Neural cell (in vitro differentiated cells): Measurements from ENCODE around the gene GPLD1. TPM values are rescaled to one million over a fixed set of nuclear protein-coding genes. Genes with fewer than 3 reads are reported as not detected.

Experiments used
- H2AFZ ChIP-seq: fragments of 200-600, 300-800 bp; sonication (generic), shearing (Covaris generic); 2 replicates; pipeline ENCODE4 v1.6.0; 2014; ENCODE audit warnings: low read depth, mild to moderate bottlenecking, antibody characterized with exemption, low read length, moderate library complexity
- H3F3A ChIP-seq: fragments of 200-600 bp; shearing (Covaris generic); 2 replicates; pipeline ENCODE4 v1.6.1; 2016; ENCODE audit warnings: mild to moderate bottlenecking, moderate library complexity, mixed read lengths, antibody characterized with exemption, low read length; ENCODE audit not compliant: insufficient read depth, poor library complexity, severe bottlenecking
- H3K27ac ChIP-seq: fragments of 200-600, 300-800 bp; sonication (generic), shearing (Covaris generic); 2 replicates; pipeline ENCODE4 v1.5.1; 2014; ENCODE audit warnings: mild to moderate bottlenecking, low read length, moderate library complexity
- H3K27me3 ChIP-seq: fragments of 300-800, 200-600 bp; sonication (generic), shearing (Covaris generic); 2 replicates; pipeline ENCODE4 v1.6.0; 2014; ENCODE audit warnings: mild to moderate bottlenecking, low read depth, low read length, moderate library complexity; ENCODE audit not compliant: insufficient read depth
- H3K36me3 ChIP-seq: fragments of 300-800, 200-600 bp; sonication (generic), shearing (Covaris generic); 2 replicates; pipeline ENCODE4 v1.5.1; 2014; ENCODE audit warnings: mild to moderate bottlenecking, antibody characterized with exemption, low read length, moderate library complexity; ENCODE audit not compliant: insufficient read depth
- H3K4me2 ChIP-seq: fragments of 300-800, 200-600 bp; sonication (generic), shearing (Covaris generic); 2 replicates; pipeline ENCODE4 v1.6.0; 2014; ENCODE audit warnings: mild to moderate bottlenecking, low read length
- H3K4me3 ChIP-seq: fragments of 300-800, 200-600 bp; sonication (generic), shearing (Covaris generic); 2 replicates; pipeline ENCODE4 v1.5.1; 2014; ENCODE audit warnings: mild to moderate bottlenecking, low read length, moderate library complexity
- H3K79me2 ChIP-seq: fragments of 200-600 bp; shearing (Covaris generic); replicated peaks from 2 replicates; pipeline ENCODE4 v1.6.0; 2014; ENCODE audit warnings: mild to moderate bottlenecking, low read length, moderate library complexity; ENCODE audit not compliant: insufficient read depth
- H3K9ac ChIP-seq: fragments of 300-800, 200-600 bp; sonication (generic), shearing (Covaris generic); 2 replicates; pipeline ENCODE4 v1.6.1; 2016; ENCODE audit warnings: mild to moderate bottlenecking, low read length, mixed read lengths
- H3K9me2 ChIP-seq: fragments of 200-600 bp; shearing (Covaris generic); 2 replicates; pipeline ENCODE4 v1.6.1; 2016; ENCODE audit warnings: mild to moderate bottlenecking, low read length, mixed read lengths; ENCODE audit not compliant: insufficient read depth
- H3K9me3 ChIP-seq: fragments of 200-600, 300-800 bp; sonication (generic), shearing (Covaris generic); 2 replicates; pipeline ENCODE4 v1.6.1; 2016; ENCODE audit warnings: mild to moderate bottlenecking, mixed run types, low read length, moderate library complexity, mixed read lengths
- H4K20me1 ChIP-seq: fragments of 200-600 bp; shearing (Covaris generic); 2 replicates; pipeline ENCODE4 v1.6.1; 2016; ENCODE audit warnings: mild to moderate bottlenecking, mixed run types; ENCODE audit not compliant: insufficient read depth
- CTCF ChIP-seq: fragments of 450-650 bp; IDR thresholded peaks from 2 replicates; pipeline ENCODE4 v1.5.1; 2014; ENCODE audit warnings: antibody characterized with exemption, mild to moderate bottlenecking, moderate library complexity; ENCODE audit not compliant: poor library complexity, severe bottlenecking
- EP300 ChIP-seq: fragments of 450-650 bp; conservative IDR thresholded peaks from 2 replicates; pipeline ENCODE4 v1.6.1; 2014; ENCODE audit warnings: antibody characterized with exemption, mild to moderate bottlenecking, moderate library complexity; ENCODE audit not compliant: poor library complexity, severe bottlenecking
- EZH2 ChIP-seq: fragments of 200-600, 300-800 bp; shearing (Covaris generic), sonication (generic); IDR thresholded peaks from 2 replicates; pipeline ENCODE4 v1.6.1; 2014; ENCODE audit warnings: antibody characterized with exemption, low read length, borderline replicate concordance, mild to moderate bottlenecking; ENCODE audit not compliant: insufficient read depth, poor library complexity, severe bottlenecking
- MXI1 ChIP-seq: fragments of 450-650 bp; conservative IDR thresholded peaks from 2 replicates; pipeline ENCODE4 v1.6.1; 2014; ENCODE audit warnings: antibody characterized with exemption, mild to moderate bottlenecking; ENCODE audit not compliant: poor library complexity, severe bottlenecking
- POLR2AphosphoS5 ChIP-seq: IDR thresholded peaks from 2 replicates; pipeline ENCODE4 v1.6.1; 2012
- RAD21 ChIP-seq: fragments of 450-650 bp; conservative IDR thresholded peaks from 2 replicates; pipeline ENCODE4 v1.6.1; 2014; ENCODE audit warnings: antibody characterized with exemption, mild to moderate bottlenecking, moderate library complexity
- REST ChIP-seq: IDR thresholded peaks from 2 replicates; pipeline ENCODE4 v1.6.1; 2012; ENCODE audit warnings: borderline replicate concordance
- SMC3 ChIP-seq: fragments of 450-650 bp; conservative IDR thresholded peaks from 2 replicates; pipeline ENCODE4 v1.6.1; 2014; ENCODE audit warnings: antibody characterized with exemption, mild to moderate bottlenecking, moderate library complexity; ENCODE audit not compliant: poor library complexity
- TAF1 ChIP-seq: IDR thresholded peaks from 2 replicates; pipeline ENCODE4 v1.6.1; 2012; ENCODE audit warnings: low read depth
- polyA plus RNA-seq: library from polyadenylated mRNA; depleted of rRNA; stranded (reverse); fragments of >200 nt; gene quantifications from 2 replicates; pipeline ENCODE4 v1.2.3, GENCODE V29; 2014

The GPLD1 gene
- polyA plus RNA-seq, 1 donor from 2014 or later = 11.0 TPM

- no peaks in the 10 kb centered on the region for H4K20me1 ChIP-seq
- H3K79me2 ChIP-seq = peaks cover 22% of the 10 kb centered on the region
- H3K9ac ChIP-seq = peak within 1 kb of the TSS; percentile 83
- H2AFZ ChIP-seq = peak within 1 kb of the TSS; percentile 91
- peaks cover 9% of the 10 kb centered on the region for H3K36me3 ChIP-seq
- H3K27ac ChIP-seq = peak within 1 kb of the TSS; percentile 67
- peak within 1 kb of the TSS; percentile 89 for H3K4me3 ChIP-seq
- peak within 1 kb of the TSS; percentile 76 for H3K4me2 ChIP-seq
- H3F3A ChIP-seq = no peaks in the 10 kb centered on the region
- no peaks in the 10 kb centered on the region for H3K9me3 ChIP-seq
- H3K9me2 ChIP-seq = no peaks in the 10 kb centered on the region
- TF ChIP-seq MXI1 (peak; percentile 80), CTCF (no peak), EP300 (no peak), SMC3 (peak; percentile 56), TAF1 (peak; percentile 76), RAD21 (peak; percentile 46), POLR2AphosphoS5 (peak; percentile 94), REST (peak; percentile 82)
- no peaks in the 10 kb centered on the region for H3K27me3 ChIP-seq
These were observed 86.5 kb downstream of the GPLD1 start, which contains the start of gene MRS2 for GRCh38 chr6:24402697-24403500. Gene MRS2 (plus strand): TSS chr6:24402936. CDS start chr6:24403047, 111 bp downstream.

- TF ChIP-seq POLR2AphosphoS5 (no peak), MXI1 (no peak), EP300 (no peak), EZH2 (no peak), RAD21 (no peak), TAF1 (no peak), SMC3 (no peak), CTCF (no peak), REST (no peak)
- Histone ChIP-seq H4K20me1 (no peaks in the 10 kb centered on the region), H2AFZ (no peak overlapping the region)
These were observed 87.9 kb downstream of the GPLD1 start for GRCh38 chr6:24401458-24401857.

More at GRCh38 chr6:24401458-24401857, 87.9 kb downstream of the GPLD1 start:
- Histone ChIP-seq H3K79me2 (peaks cover 22% of the 10 kb centered on the region), H3K9ac (no peak overlapping the region), H3K36me3 (peaks cover 5% of the 10 kb centered on the region), H3K27ac (no peak overlapping the region), H3K4me2 (no peak overlapping the region), H3K9me2 (no peaks in the 10 kb centered on the region), H3F3A (no peaks in the 10 kb centered on the region), H3K9me3 (no peaks in the 10 kb centered on the region), H3K27me3 (no peaks in the 10 kb centered on the region), H3K4me3 (no peak overlapping the region)
